Measurements from ENCODE around the gene ORM2.
"Not testable (repeated sequence)": the region's sequence is repeated elsewhere in the genome, so short reads cannot be mapped to it uniquely, and the experiment has no call there.

ORM2 gene

DNA sequence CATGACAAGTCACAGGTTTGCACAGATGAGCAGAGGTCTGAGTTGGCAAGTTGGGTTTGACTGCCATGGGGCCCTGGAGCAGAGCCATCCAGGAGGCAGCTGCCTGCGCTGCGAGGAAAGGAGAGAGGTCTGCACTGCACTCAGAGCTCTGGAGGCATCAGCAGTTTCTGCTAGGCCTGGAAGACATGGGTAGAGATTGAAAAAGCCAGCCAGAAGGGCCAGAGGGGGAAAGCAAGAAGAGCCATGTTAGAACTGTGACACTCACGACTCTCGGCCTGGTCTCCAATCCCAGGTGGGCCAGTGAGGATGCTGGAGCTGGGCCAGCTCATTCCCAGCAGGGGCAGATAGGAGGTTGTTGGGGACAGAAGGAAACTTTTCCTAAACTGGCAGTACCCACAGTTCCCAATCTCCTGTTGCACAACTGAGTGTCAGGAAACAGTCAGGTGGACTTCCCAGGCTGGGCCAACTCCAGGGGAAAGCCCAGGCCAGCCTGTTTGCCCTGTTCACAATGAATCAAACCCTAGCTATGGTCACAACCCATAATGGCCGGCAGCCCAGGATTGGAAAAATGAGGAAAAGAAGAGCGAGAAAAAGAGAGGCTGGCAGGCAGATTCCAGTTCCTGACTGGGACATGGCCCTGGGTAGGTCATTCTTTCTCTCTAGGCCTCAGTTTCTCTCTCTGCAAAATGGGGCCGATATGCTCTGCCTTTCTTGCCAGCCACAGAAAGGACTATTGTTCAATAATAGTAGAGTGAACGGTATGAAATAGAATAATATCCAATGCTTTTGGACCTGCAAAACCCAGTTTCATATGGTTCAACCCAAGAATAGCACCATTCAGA, 14.6 kb upstream of the ORM2 start:
- DNase-seq (ENCODE audit: low spot score), result no peak

DNA sequence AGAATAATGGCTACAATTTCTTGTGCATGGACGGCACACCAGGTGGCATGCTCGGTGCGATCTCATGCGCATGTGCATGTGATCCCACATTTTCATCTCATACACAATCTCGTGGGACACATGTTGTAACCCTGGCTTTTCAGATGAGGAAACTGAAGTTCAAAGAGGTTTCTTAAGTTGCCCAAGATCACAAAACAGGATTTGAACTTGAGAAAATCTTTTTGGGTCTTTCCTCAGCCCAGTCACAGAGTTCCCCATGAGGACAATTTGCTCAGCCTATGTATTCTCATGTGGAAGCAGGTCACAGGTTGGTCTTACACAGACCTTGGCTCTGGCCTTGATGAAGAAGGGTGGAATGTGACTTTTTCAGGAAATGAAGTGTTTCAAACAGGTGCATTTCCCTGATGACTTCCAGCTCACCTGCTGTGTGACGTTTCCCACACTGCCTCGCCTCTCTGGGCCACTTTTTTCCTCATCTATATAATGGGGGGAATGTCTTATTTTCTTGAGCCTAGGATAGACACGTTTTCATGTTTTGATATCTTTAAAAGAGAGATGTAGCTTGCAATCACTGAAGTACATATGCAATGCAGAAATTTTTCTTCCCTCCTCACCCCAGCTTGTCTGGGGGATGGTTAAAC, 13.8 kb upstream of the ORM2 start:
- no peak for DNase-seq (ENCODE audit: low spot score)

DNA sequence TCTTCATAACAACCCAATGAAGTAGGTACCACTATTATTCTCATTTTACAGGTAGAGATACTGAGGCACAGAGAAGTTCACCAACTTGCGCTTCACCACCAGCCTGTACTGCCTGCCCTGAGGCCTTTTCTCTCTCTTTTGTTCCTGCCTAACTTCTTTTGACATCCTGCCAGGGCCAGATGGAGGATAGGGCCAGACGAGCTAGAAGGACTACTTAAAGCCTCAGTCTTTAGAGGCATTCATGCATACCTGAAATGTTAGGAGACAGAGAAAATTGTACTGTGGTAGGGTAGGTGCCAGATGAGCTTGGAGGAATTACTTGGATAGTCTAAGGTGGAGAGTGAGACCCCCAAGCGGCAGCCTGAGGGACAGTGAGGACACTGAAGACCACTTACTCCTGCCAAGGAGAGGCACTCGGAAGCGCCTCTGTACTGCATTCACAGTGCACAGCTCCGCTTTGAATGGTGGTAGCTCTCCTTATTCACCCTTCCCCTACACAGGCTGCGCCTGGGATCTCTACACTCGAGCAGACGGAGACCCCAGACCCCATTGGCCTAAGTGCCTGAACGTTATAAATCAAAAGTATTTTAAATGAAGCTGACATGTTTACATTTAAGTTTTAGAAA, 13.0 kb upstream of the ORM2 start:
- DNase-seq (ENCODE audit: low spot score), result no peak

DNA sequence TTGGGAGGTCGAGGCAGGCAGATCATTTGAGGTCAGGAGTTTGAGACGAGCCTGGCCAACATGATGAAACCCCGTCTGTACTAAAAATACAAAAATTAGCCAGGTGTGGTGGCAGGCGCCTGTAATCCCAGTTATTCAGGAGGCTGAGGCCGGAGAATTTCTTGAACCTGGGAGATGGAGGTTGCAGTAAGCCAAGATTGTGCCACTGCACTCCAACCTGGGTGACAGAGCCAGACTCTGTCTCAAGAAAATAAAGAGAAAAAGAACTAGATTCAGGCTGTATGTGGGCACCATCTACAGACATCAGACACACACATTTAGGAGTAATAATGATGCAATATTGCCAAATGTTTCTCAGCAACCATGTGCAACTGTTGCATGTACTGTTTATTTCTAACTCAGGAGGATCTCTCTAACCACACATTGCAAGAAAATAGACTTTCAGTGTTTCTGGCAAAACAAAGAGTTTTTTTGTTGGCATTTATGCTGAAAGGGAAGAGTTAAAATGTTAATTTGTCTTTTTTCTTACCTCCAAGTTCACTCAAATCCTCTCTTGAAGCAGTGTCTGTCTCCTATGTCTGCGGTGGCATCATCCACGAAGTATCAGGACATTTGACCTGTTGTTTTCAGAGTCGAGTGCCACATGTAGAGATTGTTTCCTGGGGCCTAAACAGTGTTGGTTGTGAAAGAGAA, 11.9 kb upstream of the ORM2 start:
- no peak for DNase-seq (ENCODE audit: low spot score)

DNA sequence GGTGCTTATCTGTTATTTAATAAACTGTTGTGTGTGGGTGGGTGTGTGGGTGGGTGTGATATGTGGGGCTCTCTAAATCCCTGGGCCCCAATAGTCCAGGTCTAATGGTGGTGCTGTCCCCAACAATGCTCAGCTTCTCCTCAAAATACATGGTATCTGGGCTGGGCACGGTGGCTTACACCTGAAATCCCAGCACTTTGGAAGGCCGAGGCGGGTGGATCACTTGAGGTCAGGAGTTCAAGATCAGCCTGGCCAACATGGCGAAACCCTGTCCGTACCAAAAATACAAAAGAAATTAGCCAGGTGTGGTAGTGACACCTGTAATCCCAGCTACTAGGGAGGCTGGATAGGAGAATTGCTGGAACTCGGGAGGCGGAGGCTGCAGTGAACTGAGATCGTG, 11.3 kb upstream of the ORM2 start:
- DNase-seq (ENCODE audit: low spot score), result no peak

DNA sequence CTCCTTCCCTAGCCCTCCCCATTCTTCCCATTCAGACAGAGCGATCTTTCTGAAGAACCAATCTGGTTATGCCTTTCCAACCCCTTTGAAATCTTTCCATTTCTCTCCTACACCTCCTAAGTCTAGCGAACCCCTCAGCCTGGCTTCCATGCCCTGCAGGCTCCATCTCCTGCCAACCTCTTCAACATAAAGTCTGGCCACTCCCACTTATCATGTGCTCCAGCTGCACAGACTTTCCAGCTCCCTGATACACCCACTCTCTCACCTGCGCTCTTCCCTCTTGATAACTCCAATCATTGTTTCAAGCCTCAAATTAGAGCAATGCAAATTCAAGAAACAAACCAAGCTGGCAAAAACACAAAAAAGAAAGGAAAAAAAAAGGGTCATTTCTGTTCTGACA, 10.5 kb upstream of the ORM2 start:
- no peak for DNase-seq (ENCODE audit: low spot score)

DNA sequence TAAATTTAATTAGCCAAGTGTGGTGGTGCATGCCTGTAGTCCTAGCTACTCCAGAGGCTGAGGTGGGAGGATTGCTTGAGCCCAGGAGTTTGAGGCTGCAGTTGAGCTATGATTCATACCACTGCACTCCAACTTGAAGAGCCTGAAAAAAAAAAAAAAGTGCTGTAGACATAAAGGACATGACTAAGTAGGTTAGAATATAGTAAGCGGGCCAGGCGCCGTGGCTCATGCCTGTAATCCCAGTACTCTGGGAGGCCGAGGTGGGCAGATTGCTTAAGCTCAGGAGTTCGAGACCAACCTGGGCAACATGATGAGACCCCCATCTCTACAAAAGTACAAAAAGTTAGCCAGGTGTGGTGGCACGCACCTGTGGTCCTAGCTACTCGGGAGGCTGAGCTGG, 9.0 kb upstream of the ORM2 start:
- DNase-seq (ENCODE audit: low spot score), result not testable (repeated sequence)

DNA sequence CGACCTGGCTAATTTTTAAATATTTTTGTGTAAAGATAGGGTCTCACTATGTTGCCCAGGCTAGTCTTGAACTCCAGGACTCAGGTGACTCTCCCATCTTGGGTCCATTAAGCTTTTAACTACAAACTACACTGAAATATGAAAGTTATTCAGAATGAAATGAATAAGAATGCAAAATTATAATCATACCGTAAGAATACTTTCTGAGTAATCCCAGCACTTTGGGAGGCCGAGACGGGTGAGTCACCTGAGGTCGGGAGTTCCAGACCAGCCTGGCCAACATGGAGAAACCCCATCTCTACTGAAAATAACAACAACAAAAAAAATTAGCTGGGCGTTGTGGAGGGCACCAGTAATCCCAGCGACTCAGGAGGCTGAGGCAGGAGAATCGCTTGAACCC, 7.9 kb upstream of the ORM2 start:
- no peak for DNase-seq (ENCODE audit: low spot score)

DNA sequence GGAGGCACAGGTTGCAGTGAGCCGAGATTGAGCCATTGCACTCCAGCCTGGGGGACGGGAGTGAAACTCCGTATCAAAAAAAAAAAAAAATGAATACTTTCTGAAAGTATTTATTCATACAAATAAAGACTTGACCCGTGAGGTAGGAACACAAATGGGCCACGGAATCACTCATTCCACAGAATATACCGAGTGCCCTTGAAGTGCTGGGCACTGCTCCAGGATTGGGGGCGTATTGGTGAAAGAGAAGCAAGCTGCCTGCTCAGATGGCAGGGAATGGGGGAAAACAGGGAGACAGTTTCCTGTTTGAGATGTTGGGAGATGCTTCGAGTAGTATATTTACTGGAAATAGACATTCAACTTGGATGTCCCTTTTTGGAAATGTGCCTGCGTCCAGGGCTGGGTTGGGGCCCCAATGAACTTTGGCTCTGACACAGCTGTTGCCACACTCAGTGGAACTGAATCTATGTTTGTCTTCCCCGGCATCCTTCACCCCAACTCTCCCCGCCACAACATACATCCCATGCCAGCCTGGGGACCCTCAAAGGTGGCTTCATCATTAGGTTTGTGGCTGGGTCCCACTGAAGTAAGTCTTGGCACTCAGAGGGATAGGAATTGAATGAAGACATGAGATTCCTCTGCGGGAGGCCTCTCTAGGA, 7.4 kb upstream of the ORM2 start:
- not testable (repeated sequence) for DNase-seq (ENCODE audit: low spot score)

DNA sequence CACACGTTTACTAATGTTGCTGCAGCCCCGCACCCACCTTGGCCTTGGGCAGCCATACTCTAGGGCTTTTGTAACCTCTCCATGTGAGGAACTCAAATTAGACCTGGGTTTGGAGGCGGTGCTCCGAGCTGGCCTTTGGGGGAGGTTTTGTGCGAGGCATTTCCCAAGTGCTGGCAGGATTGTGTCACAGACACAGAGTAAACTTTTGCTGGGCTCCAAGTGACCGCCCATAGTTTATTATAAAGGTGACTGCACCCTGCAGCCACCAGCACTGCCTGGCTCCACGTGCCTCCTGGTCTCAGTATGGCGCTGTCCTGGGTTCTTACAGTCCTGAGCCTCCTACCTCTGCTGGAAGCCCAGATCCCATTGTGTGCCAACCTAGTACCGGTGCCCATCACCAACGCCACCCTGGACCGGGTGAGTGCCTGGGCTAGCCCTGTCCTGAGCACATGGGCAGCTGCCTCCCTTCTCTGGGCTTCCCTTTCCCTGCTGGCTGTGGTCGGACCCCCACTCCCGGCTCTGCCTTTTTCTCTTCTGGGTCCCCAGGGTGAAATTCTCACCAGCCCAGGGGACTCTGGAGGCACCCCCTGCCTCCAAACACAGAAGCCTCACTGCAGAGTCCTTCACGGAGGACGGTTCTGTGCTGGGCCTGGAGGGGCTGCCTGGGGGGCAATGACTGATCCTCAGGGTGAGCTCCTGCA, 6.7 kb upstream of the ORM2 start, which contains the start of gene ORM1:
Gene ORM1 (plus strand): TSS at position 268 of the 701 bp plus-strand sequence. CDS start 36 bp downstream, at position 304.
- DNase-seq (ENCODE audit: low spot score), result not testable (repeated sequence)

DNA sequence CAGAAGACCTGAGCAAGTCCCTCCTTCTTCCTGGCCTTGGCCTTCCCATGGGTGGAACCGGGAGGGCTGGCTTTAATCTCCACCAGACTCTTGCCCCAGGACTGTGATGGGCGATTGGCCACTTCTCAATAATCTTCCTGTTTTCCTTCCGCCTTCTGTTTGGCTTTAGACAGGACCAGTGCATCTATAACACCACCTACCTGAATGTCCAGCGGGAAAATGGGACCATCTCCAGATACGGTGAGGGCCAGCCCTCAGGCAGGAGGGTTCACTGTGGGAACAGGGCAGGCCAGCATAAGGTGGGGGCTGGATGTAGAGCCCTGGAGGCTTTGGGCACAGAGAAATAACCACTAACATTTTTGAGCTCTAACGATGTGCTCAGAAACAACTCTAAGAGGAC, 5.8 kb upstream of the ORM2 start:
- DNase-seq (ENCODE audit: low spot score), result not testable (repeated sequence)

DNA sequence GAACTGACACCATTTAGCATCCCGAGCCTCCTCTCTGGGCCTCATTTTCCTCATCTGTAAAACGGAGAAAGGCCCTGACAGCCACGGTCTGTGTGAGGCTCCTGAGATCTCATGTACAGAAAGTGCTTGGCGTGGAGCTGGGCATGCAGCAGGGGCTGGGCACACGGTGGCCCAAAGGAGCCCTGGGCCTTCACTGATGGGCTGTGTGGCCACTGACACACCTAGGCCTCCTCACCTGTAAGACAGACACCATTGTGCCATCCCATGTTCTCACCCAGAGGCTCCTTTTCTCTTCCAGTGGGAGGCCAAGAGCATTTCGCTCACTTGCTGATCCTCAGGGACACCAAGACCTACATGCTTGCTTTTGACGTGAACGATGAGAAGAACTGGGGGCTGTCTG, 5.2 kb upstream of the ORM2 start:
- DNase-seq (ENCODE audit: low spot score), result no peak

DNA sequence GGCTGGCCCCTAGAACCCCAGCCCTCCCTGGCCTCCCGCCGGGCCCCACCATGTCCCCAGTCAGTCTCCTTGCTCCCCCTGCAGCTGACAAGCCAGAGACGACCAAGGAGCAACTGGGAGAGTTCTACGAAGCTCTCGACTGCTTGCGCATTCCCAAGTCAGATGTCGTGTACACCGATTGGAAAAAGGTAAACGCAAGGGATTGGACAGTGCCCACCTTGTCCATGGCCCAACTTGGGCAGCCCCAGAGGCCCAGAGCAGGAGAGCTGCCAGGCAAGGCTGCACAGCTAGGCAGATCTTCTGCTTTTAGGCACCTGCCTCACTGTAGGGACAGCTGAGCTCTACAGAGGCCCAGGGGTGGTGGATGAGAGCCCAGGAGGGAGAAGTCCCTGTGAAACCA, 4.7 kb upstream of the ORM2 start:
- not testable (repeated sequence) for DNase-seq (ENCODE audit: low spot score)

DNA sequence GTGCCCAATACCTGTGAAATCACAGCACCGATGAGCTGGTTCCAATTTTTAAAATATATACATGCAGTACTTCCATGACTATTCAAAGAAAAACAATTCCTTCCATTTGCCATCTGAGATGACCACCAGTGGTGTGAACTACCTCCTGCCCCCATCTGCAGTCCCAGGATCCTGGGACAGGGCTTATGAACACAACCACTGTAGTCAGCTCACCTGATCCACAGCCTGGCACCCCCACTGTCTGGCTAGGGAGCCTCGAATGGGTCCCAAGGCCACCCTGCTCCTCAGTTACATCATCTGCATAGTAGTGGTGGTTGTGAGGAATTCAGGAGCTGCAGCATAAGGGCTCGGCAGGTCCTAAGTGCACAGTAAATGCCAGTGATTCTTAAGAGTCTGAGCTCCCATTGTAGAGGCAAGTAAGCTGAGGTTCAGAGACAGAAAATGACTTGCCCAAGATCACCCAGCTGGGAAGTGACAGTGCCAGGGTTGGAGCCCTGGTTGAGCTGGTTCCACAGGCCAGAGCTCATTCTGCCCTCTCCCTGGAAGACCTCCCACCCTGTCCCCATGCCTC, 3.9 kb upstream of the ORM2 start:
- DNase-seq (ENCODE audit: low spot score), result not testable (repeated sequence)

DNA sequence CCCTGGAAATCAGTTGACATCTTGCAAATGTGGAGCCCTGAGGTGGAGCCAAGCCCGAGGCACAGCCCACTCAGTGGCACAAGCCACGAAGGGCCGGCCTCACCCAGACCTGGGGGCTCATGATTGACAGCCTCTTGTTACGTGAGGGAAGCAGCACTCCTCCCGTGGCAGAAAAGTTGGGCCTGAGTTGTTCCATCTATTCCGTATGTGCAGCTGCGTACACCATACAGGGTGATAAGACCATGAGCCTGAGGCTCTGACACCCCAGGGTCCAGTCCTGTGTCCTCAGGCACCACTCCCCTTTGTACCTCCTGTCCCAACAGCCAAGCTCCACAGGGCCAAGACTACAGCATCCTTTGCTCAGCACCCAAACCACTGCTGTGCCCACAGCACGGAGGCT, 1.9 kb upstream of the ORM2 start:
- no peak for DNase-seq (ENCODE audit: low spot score)

DNA sequence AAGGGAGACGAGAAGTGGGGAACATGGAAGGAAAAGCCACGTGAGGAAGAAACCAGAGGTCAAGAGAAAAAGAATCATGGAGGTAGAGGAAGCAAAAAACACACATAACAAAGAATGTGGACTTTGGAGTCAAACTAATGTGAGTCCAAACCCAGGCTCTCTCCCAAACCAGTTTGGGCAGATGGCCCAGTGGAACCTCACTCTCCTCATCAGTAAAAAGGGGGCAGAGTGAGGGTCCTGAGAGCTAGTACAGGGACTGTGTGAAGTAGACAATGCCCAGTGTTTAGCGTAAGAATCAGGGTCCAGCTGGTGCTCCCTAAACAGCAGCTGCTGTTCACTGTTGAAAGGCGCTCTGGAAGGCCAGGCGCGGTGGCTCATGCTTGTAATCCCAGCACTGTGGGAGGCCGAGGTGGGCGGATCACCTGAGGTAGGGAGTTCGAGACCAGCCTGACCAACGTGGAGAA, 1.3 kb upstream of the ORM2 start:
- DNase-seq (ENCODE audit: low spot score), result not testable (repeated sequence)

DNA sequence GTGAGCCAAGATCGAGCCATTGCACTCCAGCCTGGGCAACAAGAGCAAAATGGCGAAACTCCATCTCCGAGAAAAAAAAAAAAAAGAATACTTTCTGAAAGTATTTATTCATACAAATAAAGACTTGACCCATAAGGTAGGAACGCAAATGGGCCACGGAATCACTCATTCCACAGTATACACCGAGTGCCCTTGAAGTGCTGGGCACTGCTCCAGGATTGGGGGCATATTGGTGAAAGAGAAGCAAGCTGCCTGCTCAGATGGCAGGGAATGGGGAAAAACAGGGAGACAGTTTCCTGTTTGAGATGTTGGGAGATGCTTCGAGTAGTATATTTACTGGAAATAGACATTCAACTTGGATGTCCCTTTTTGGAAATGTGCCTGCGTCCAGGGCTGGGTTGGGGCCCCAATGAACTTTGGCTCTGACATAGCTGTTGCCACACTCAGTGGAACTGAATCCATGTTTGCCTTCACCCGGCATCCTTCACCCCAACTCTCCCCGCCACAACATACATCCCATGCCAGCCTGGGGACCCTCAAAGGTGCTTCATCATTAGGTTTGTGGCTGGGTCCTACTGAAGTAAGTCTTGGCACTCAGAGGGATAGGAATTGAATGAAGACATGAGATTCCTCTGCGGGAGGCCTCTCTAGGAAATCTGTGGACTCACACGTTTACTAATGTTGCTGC, 588 bp upstream of the ORM2 start:
- DNase-seq (ENCODE audit: low spot score), result not testable (repeated sequence)

DNA sequence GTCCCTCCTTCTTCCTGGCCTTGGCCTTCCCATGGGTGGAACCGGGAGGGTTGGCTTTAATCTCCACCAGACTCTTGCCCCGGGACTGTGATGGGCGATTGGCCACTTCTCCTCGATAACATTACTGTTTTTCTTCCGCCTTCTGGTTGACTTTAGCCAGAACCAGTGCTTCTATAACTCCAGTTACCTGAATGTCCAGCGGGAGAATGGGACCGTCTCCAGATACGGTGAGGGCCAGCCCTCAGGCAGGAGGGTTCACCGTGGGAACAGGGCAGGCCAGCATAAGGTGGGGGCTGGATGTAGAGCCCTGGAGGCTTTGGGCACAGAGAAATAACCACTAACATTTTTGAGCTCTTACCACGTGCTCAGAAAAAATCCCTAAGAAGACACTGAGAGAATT, 967 bp downstream of the ORM2 start:
- DNase-seq (ENCODE audit: low spot score), result no peak

DNA sequence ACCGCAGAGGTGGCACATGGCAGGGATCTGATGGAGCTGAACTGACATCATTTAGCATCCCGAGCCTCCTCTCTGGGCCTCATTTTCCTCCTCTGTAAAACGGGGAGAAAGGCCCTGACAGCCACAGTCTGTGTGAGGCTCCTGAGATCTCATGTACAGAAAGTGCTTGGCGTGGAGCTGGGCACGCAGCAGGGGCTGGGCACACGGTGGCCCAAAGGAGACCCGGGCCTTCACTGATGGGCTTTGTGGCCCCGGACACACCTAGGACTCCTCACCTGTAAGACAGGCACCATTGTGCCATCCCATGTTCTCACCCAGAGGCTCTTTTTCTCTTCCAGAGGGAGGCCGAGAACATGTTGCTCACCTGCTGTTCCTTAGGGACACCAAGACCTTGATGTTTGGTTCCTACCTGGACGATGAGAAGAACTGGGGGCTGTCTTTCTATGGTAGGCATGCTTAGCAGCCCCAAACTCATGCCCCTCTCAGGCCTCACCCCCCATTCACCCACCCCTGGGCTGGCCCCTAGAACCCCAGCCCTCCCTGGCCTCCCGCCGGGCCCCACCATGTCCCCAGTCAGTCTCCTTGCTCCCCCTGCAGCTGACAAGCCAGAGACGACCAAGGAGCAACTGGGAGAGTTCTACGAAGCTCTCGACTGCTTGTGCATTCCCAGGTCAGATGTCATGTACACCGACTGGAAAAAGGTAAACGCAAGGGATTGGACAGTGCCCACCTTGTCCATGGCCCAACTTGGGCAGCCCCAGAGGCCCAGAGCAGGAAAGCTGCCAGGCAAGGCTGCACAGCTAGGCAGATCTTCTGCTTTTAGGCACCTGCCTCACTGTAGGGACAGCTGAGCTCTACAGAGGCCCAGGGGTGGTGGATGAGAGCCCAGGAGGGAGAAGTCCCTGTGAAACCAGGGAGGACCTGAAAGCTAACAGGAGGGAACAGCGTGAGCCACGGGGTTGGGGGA, 1.8 kb downstream of the ORM2 start:
- DNase-seq (ENCODE audit: low spot score), result not testable (repeated sequence)

Measured in hematopoietic multipotent progenitor cell treated with erythropoietin and hydrocortisone succinate and interleukin-3 and kit ligand, for 17 days (in vitro differentiated cells).